Epithelial cell of esophagus (primary cell): Measurements from ENCODE around the gene MXRA7.

Experiments used
- DNase-seq: peaks from one replicate; pipeline ENCODE4 v3.0.0; 2010; ENCODE audit warnings: low read depth
- H3K4me3 ChIP-seq: 2 replicates; pipeline ENCODE4 v1.5.1; 2011; ENCODE audit warnings: mild to moderate bottlenecking, low read length, control low read depth
- CTCF ChIP-seq: IDR thresholded peaks from 2 replicates; pipeline ENCODE4 v1.5.1; 2011; ENCODE audit warnings: low read depth, mild to moderate bottlenecking, low read length, control low read depth, inconsistent platforms; ENCODE audit not compliant: insufficient read depth; ENCODE audit errors: missing control alignments

MXRA7 gene

GRCh38 chr17:76710863-76711611 lies at the start of gene MXRA7:
Gene MXRA7, minus strand, starts transcription at chr17:76710965. Its CDS starts 19 bp downstream, at chr17:76710946.
- H3K4me3 ChIP-seq, result peak within 1 kb of the TSS; percentile 49
- TF ChIP-seq CTCF, result no peak
- DNase-seq, result peak; percentile 67

- no peak for DNase-seq
- no peak overlapping the region for H3K4me3 ChIP-seq
- TF ChIP-seq CTCF, result no peak
Measured at GRCh38 chr17:76758570-76758969, 47.8 kb upstream of the MXRA7 start.

- no peak for DNase-seq
- no peak overlapping the region for H3K4me3 ChIP-seq
- no peak for TF ChIP-seq CTCF
Measured at GRCh38 chr17:76757256-76757655, 46.5 kb upstream of the MXRA7 start.

- TF ChIP-seq CTCF, result no peak
- no peak for DNase-seq
- H3K4me3 ChIP-seq, result no peak overlapping the region
Measured at GRCh38 chr17:76755285-76755684, 44.5 kb upstream of the MXRA7 start.

GRCh38 chr17:76753061-76753961 lies 42.5 kb upstream of the MXRA7 start:
- peak; percentile 20 for DNase-seq
- H3K4me3 ChIP-seq, result no peak overlapping the region
- no peak for TF ChIP-seq CTCF

GRCh38 chr17:76752006-76752405 lies 41.2 kb upstream of the MXRA7 start:
- no peak for DNase-seq
- no peak overlapping the region for H3K4me3 ChIP-seq
- TF ChIP-seq CTCF, result no peak
